ENCODE results near the gene DOK3. TPM values are rescaled to one million over a fixed set of nuclear protein-coding genes. Genes with fewer than 3 reads are reported as not detected.

DOK3 gene
- total and polyA plus RNA-seq, 8 donors: 5.8 to 90.5 (median 7.1) TPM

GRCh38 chr5:177511181-177511580 is 1.6 kb upstream of the DOK3 start:
- H3K4me3 ChIP-seq: no peak overlapping the region
- H3K27ac ChIP-seq: peak overlapping the region; percentile 74 to 98
- H3K27me3 ChIP-seq: no peaks in the 10 kb centered on the region
- peaks cover 7 to 57% of the 10 kb centered on the region in 2 donors for H3K4me1 ChIP-seq
- H3K36me3 ChIP-seq: peaks cover 0 to 80% of the 10 kb centered on the region in 2 donors
- no peaks in the 10 kb centered on the region for H3K9me3 ChIP-seq
- ATAC-seq: no peak
- intact Hi-C loops (cut with DNase I): no loop called here
- no peak for TF ChIP-seq CTCF (IDR thresholded peaks at IDR 0.05)
- DNase-seq: no peak

- no peak for TF ChIP-seq CTCF (IDR thresholded peaks at IDR 0.05)
- Histone ChIP-seq H3K4me3 (peak overlapping the region in 1 of 2 donors; percentile 75), H3K27ac (peak overlapping the region; percentile 74 to 98), H3K9me3 (no peaks in the 10 kb centered on the region), H3K4me1 (peaks cover 1 to 56% of the 10 kb centered on the region in 2 donors), H3K36me3 (peaks cover 0 to 83% of the 10 kb centered on the region in 2 donors), H3K27me3 (no peaks in the 10 kb centered on the region)
- intact Hi-C loops (cut with DNase I): no loop called here
- peak in 2 of 4 donors; percentile 76 to 91 for DNase-seq
- peak; percentile 55 for ATAC-seq
Measured at GRCh38 chr5:177510567-177511053, 984 bp upstream of the DOK3 start.

- H3K9me3 ChIP-seq: no peaks in the 10 kb centered on the region
- peak overlapping the region; percentile 74 to 98 for H3K27ac ChIP-seq
- peaks cover 0 to 83% of the 10 kb centered on the region in 2 donors for H3K36me3 ChIP-seq
- DNase-seq: peak in 1 of 4 donors; percentile 74
- no peaks in the 10 kb centered on the region for H3K27me3 ChIP-seq
- intact Hi-C loops (cut with DNase I): no loop called here
- peak overlapping the region in 1 of 2 donors; percentile 75 for H3K4me3 ChIP-seq
- peak; percentile 21 for ATAC-seq
- no peak for TF ChIP-seq CTCF (IDR thresholded peaks at IDR 0.05)
- peaks cover 0 to 50% of the 10 kb centered on the region in 2 donors for H3K4me1 ChIP-seq
Measured at GRCh38 chr5:177509991-177510566, 453 bp upstream of the DOK3 start.

- peak overlapping the region; percentile 74 to 98 for H3K27ac ChIP-seq
- peaks cover 0 to 83% of the 10 kb centered on the region in 2 donors for H3K36me3 ChIP-seq
- H3K27me3 ChIP-seq: no peaks in the 10 kb centered on the region
- no peak for TF ChIP-seq CTCF (IDR thresholded peaks at IDR 0.05)
- DNase-seq: peak in 1 of 4 donors; percentile 76
- H3K9me3 ChIP-seq: no peaks in the 10 kb centered on the region
- intact Hi-C loops (cut with DNase I): no loop called here
- peak overlapping the region; percentile 21 to 75 for H3K4me3 ChIP-seq
- ATAC-seq: no peak
- peaks cover 0 to 46% of the 10 kb centered on the region in 2 donors for H3K4me1 ChIP-seq
Measured at GRCh38 chr5:177508837-177509236, 789 bp downstream of the DOK3 start.

GRCh38 chr5:177508221-177508611 is 1.4 kb downstream of the DOK3 start:
- Histone ChIP-seq H3K9me3 (no peaks in the 10 kb centered on the region), H3K4me3 (peak overlapping the region; percentile 5 to 75), H3K27me3 (no peaks in the 10 kb centered on the region), H3K27ac (peak overlapping the region; percentile 7 to 98), H3K36me3 (peaks cover 0 to 83% of the 10 kb centered on the region in 2 donors), H3K4me1 (peaks cover 0 to 46% of the 10 kb centered on the region in 2 donors)
- ATAC-seq (no peak), DNase-seq (peak in 1 of 4 donors; percentile 86)
- TF ChIP-seq CTCF (IDR thresholded peaks at IDR 0.05): no peak
- intact Hi-C loops (cut with DNase I): no loop called here
